Suprapubic skin (tissue), 4 donors: ENCODE measurements around the gene AGBL1. TPM values are rescaled to one million over a fixed set of nuclear protein-coding genes. Genes with fewer than 3 reads are reported as not detected.

Experiments
- DNase-seq, 2 donors: peaks; one replicate each; pipeline ENCODE4 v3.0.0-alpha.2; 2019; ENCODE audit warnings: low spot score in 2 of 2
- H3K27ac ChIP-seq: fragments of 200-600 bp; sonication (generic); one replicate; pipeline ENCODE4 v1.5.1; 2019
- H3K27me3 ChIP-seq: fragments of 200-600 bp; sonication (generic); one replicate; pipeline ENCODE4 v1.5.1; 2019
- H3K36me3 ChIP-seq: fragments of 200-600 bp; sonication (generic); one replicate; pipeline ENCODE4 v1.5.1; 2019
- H3K4me1 ChIP-seq: fragments of 200-600 bp; sonication (generic); one replicate; pipeline ENCODE4 v1.5.1; 2019
- H3K4me3 ChIP-seq: fragments of 200-600 bp; sonication (generic); one replicate; pipeline ENCODE4 v1.5.1; 2019; ENCODE audit warnings: mild to moderate bottlenecking
- H3K9me3 ChIP-seq: fragments of 200-600 bp; sonication (generic); one replicate; pipeline ENCODE4 v1.5.1; 2019
- CTCF ChIP-seq, 2 donors: fragments of 200-600 bp in 1 of 2; fragments of 450-650 bp in 1 of 2; sonication (generic) in 1 of 2; IDR thresholded peaks; one replicate each; pipeline ENCODE4 v1.5.1; 2016 to 2019; ENCODE audit warnings: antibody characterized with exemption in 2 of 2, mild to moderate bottlenecking in 1 of 2, moderate library complexity in 1 of 2
- EP300 ChIP-seq: sonication (generic); formaldehyde crosslinking; IDR thresholded peaks from one replicate; pipeline ENCODE4 v1.6.1; 2017; ENCODE audit warnings: antibody characterized with exemption
- POLR2A ChIP-seq, 2 donors: fragments of 450-650 bp; IDR thresholded peaks; one replicate each; pipeline ENCODE4 v1.6.1; 2017; ENCODE audit warnings: antibody characterized with exemption in 2 of 2, mild to moderate bottlenecking in 2 of 2, moderate library complexity in 2 of 2
- POLR2AphosphoS5 ChIP-seq, 3 donors: sonication (generic); formaldehyde crosslinking; IDR thresholded peaks; one replicate each; pipeline ENCODE4 v1.6.1; 2017; ENCODE audit warnings: antibody characterized with exemption in 3 of 3
- WGBS: methylation state at CpG from one replicate; pipeline ENCODE4 v1.1.5; 2018; 5-methylcytosine and 5-hydroxymethylcytosine counted together
- total RNA-seq, 4 donors: library from RNA; depleted of rRNA; stranded (reverse); fragments of >200 nt; gene quantifications; one replicate each; pipeline ENCODE4 v1.1.0, GENCODE V29; 2016

AGBL1 gene
- total RNA-seq, 4 donors from 2014 or later, result 0.23 to 0.56 TPM; not detected in 2

- DNase-seq, result no peak
- Histone ChIP-seq H3K9me3 (no peaks in the 10 kb centered on the region), H3K36me3 (no peaks in the 10 kb centered on the region), H3K27ac (no peak overlapping the region), H3K27me3 (no peaks in the 10 kb centered on the region), H3K4me3 (no peak overlapping the region), H3K4me1 (no peaks in the 10 kb centered on the region)
- 43% methylated on average over 6 of the region's 6 CpGs for WGBS
- TF ChIP-seq EP300 (no peak), CTCF (IDR thresholded peaks at IDR 0.05) (no peak), POLR2AphosphoS5 (IDR thresholded peaks at IDR 0.05) (no peak), POLR2A (IDR thresholded peaks at IDR 0.05) (no peak)
Observed at GRCh38 chr15:86183596-86184491, 104.2 kb downstream of the AGBL1 start.

GRCh38 chr15:86193716-86194380, 114.2 kb downstream of the AGBL1 start:
- no peaks in the 10 kb centered on the region for H3K36me3 ChIP-seq
- 46% methylated on average over 11 of the region's 11 CpGs for WGBS
- no peaks in the 10 kb centered on the region for H3K27me3 ChIP-seq
- no peak overlapping the region for H3K4me3 ChIP-seq
- H3K4me1 ChIP-seq, result no peaks in the 10 kb centered on the region
- TF ChIP-seq CTCF (IDR thresholded peaks at IDR 0.05), result no peak
- TF ChIP-seq EP300, result no peak
- no peak for TF ChIP-seq POLR2A (IDR thresholded peaks at IDR 0.05)
- H3K9me3 ChIP-seq, result no peaks in the 10 kb centered on the region
- H3K27ac ChIP-seq, result no peak overlapping the region
- DNase-seq, result no peak

- TF ChIP-seq POLR2AphosphoS5 (IDR thresholded peaks at IDR 0.05), result no peak
- no peak for TF ChIP-seq CTCF (IDR thresholded peaks at IDR 0.05)
- no peak for TF ChIP-seq EP300
- Histone ChIP-seq H3K27me3 (no peaks in the 10 kb centered on the region), H3K9me3 (no peaks in the 10 kb centered on the region), H3K4me3 (no peak overlapping the region), H3K36me3 (no peaks in the 10 kb centered on the region), H3K4me1 (no peaks in the 10 kb centered on the region), H3K27ac (no peak overlapping the region)
- no peak for DNase-seq
Observed at GRCh38 chr15:86197770-86198169, 118.1 kb downstream of the AGBL1 start.

- no peaks in the 10 kb centered on the region for H3K4me1 ChIP-seq
- no peak overlapping the region for H3K4me3 ChIP-seq
- WGBS, result 64% methylated on average over 7 of the region's 7 CpGs
- TF ChIP-seq EP300, result no peak
- no peak for TF ChIP-seq POLR2A (IDR thresholded peaks at IDR 0.05)
- TF ChIP-seq POLR2AphosphoS5 (IDR thresholded peaks at IDR 0.05), result no peak
- TF ChIP-seq CTCF (IDR thresholded peaks at IDR 0.05), result no peak
- H3K36me3 ChIP-seq, result no peaks in the 10 kb centered on the region
- no peak for DNase-seq
- H3K9me3 ChIP-seq, result no peaks in the 10 kb centered on the region
- no peak overlapping the region for H3K27ac ChIP-seq
- no peaks in the 10 kb centered on the region for H3K27me3 ChIP-seq
Observed at GRCh38 chr15:86199467-86200145, 119.9 kb downstream of the AGBL1 start.
